Astrocyte (in vitro differentiated cells and primary cell): ENCODE results near the gene PLXNB3. TPM values are rescaled to one million over a fixed set of nuclear protein-coding genes. Genes with fewer than 3 reads are reported as not detected.

ENCODE experiments used
- DNase-seq: peaks from one replicate; pipeline ENCODE4 v3.0.0-alpha.2; 2010; ENCODE audit warnings: low read depth
- FAIRE-seq: peaks from 2 replicates; lab custom pipeline; 2011; peaks lifted over from hg19 to GRCh38; lab: Jason Lieb, UNC
- H2AFZ ChIP-seq: 2 replicates; pipeline ENCODE4 v1.6.0; 2012; ENCODE audit warnings: low read depth, low read length, inconsistent platforms
- H3K27ac ChIP-seq: 2 replicates; pipeline ENCODE4 v1.5.1; 2011; ENCODE audit warnings: low read depth, low read length, inconsistent platforms
- H3K27me3 ChIP-seq: 2 replicates; pipeline ENCODE4 v1.6.0; 2011; ENCODE audit warnings: low read length, inconsistent platforms; ENCODE audit not compliant: insufficient read depth
- H3K36me3 ChIP-seq: 2 replicates; pipeline ENCODE4 v1.5.1; 2011; ENCODE audit warnings: low read length, inconsistent platforms; ENCODE audit not compliant: insufficient read depth
- H3K4me1 ChIP-seq: 2 replicates; pipeline ENCODE4 v1.5.1; 2011; ENCODE audit warnings: low read length, inconsistent platforms; ENCODE audit not compliant: insufficient read depth
- H3K4me2 ChIP-seq: 2 replicates; pipeline ENCODE4 v1.6.0; 2012; ENCODE audit warnings: low read length, inconsistent platforms
- H3K4me3 ChIP-seq: 2 replicates; pipeline ENCODE4 v1.5.1; 2011; ENCODE audit warnings: low read depth, mild to moderate bottlenecking, low read length, inconsistent platforms; ENCODE audit not compliant: insufficient read depth
- H3K79me2 ChIP-seq: 2 replicates; pipeline ENCODE4 v1.6.0; 2012; ENCODE audit warnings: mild to moderate bottlenecking, low read length, inconsistent platforms; ENCODE audit not compliant: insufficient read depth
- H3K9ac ChIP-seq: 2 replicates; pipeline ENCODE4 v1.6.0; 2012; ENCODE audit warnings: mild to moderate bottlenecking, low read length, inconsistent platforms
- H3K9me3 ChIP-seq: 2 replicates; pipeline ENCODE4 v1.5.1; 2012; ENCODE audit warnings: low read depth, mild to moderate bottlenecking, low read length, inconsistent platforms; ENCODE audit not compliant: insufficient read depth
- H4K20me1 ChIP-seq: 2 replicates; pipeline ENCODE4 v1.6.0; 2012; ENCODE audit warnings: low read length, inconsistent platforms; ENCODE audit not compliant: insufficient read depth
- H3K27ac Mint-ChIP-seq: one replicate; pipeline ENCODE4 v1.8.0; 2021; ENCODE audit warnings: mild to moderate bottlenecking, mixed read lengths; ENCODE audit not compliant: unreplicated experiment
- H3K27me3 Mint-ChIP-seq: one replicate; pipeline ENCODE4 v1.8.0; 2021; ENCODE audit warnings: low read depth, mixed read lengths; ENCODE audit not compliant: unreplicated experiment
- H3K36me3 Mint-ChIP-seq: one replicate; pipeline ENCODE4 v1.8.0; 2021; ENCODE audit warnings: low read depth, mixed read lengths; ENCODE audit not compliant: unreplicated experiment
- H3K4me1 Mint-ChIP-seq: one replicate; pipeline ENCODE4 v1.8.0; 2021; ENCODE audit warnings: low read depth, mixed read lengths; ENCODE audit not compliant: unreplicated experiment
- H3K4me3 Mint-ChIP-seq: one replicate; pipeline ENCODE4 v1.8.0; 2021; ENCODE audit warnings: mild to moderate bottlenecking, moderate library complexity, mixed read lengths; ENCODE audit not compliant: unreplicated experiment
- H3K9me3 Mint-ChIP-seq: one replicate; pipeline ENCODE4 v1.8.0; 2021; ENCODE audit warnings: mild to moderate bottlenecking, mixed read lengths; ENCODE audit not compliant: unreplicated experiment
- EZH2 ChIP-seq: IDR thresholded peaks from 2 replicates; pipeline ENCODE4 v1.6.1; 2012; ENCODE audit warnings: mild to moderate bottlenecking, low read length, inconsistent platforms; ENCODE audit not compliant: insufficient read depth
- total RNA-seq: library from RNA; stranded (reverse); gene quantifications from 2 replicates; pipeline ENCODE4 v1.2.1, GENCODE V29; 2021
- TF ChIP-seq, protein P1 (sequence below): IDR thresholded peaks from 2 replicates; pipeline ENCODE4 v1.5.1; 2011; ENCODE audit warnings: low read depth, mild to moderate bottlenecking, inconsistent platforms, low read length, moderate library complexity; ENCODE audit not compliant: insufficient read depth

Gene PLXNB3
- total RNA-seq, 1 donor from 2014 or later, result 5.3 TPM

DNA sequence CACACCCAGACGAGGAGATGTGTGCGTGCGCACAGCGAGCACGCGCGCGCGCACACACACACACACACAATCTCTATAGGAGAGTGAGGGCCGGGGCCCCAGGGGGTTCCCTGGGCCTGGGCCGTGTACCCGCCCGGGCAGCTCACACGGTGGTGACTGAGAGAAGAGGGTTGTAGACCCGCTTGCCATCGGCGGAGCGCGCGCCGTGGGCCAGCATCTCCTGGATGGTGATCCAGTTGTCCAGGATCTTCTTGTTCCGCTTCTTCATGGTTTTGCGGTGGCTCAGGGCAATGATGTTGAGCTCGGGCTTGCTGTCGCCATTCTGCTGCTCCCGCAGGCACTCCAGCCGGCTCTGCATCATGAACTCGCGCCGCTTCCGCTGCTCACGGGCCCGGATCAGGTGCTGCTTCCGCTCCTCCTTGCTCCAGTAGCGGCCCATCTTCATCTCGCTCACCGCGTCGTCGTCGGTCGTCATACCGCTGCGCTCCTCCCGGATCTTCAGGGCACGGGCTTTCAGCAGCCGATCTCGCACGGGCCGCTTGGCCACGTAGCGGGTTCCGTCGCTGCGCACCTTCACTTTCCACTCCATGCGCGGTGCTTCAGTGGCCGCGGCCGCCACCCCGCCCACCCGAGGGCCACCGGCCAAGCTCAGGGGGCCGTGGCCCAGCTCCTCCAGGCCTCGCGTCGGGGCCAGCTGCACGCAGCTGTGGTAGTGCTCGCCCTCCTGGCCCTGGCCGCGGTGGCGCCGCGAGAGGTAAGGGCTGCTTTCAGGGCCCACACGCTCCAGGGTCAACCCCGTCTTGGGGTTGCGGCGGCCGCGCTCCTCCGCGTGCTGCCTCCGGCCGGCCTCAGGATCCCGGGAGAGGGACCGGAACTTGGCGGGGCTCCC lies 39.4 kb downstream of the PLXNB3 start:
- no peak for FAIRE-seq

GRCh38 chrX:153804100-153804595 lies 40.1 kb downstream of the PLXNB3 start:
- Histone ChIP-seq H3K9me3 (no peaks in the 10 kb centered on the region), H3K79me2 (no peaks in the 10 kb centered on the region), H3K4me2 (no peak overlapping the region), H2AFZ (no peak overlapping the region), H4K20me1 (no peaks in the 10 kb centered on the region), H3K4me3 (no peak overlapping the region), H3K36me3 (peaks cover 2% of the 10 kb centered on the region), H3K27ac (no peak overlapping the region), H3K9ac (no peak overlapping the region), H3K27me3 (no peaks in the 10 kb centered on the region), H3K4me1 (no peaks in the 10 kb centered on the region)
- no peak overlapping the region for H3K27ac Mint-ChIP-seq
- no peaks in the 10 kb centered on the region for H3K9me3 Mint-ChIP-seq
- H3K27me3 Mint-ChIP-seq, result peaks cover 2% of the 10 kb centered on the region
- H3K36me3 Mint-ChIP-seq, result peaks cover 3% of the 10 kb centered on the region
- FAIRE-seq, result no peak
- no peak overlapping the region for H3K4me3 Mint-ChIP-seq
- no peak for TF ChIP-seq EZH2
- TF ChIP-seq, protein P1, sequence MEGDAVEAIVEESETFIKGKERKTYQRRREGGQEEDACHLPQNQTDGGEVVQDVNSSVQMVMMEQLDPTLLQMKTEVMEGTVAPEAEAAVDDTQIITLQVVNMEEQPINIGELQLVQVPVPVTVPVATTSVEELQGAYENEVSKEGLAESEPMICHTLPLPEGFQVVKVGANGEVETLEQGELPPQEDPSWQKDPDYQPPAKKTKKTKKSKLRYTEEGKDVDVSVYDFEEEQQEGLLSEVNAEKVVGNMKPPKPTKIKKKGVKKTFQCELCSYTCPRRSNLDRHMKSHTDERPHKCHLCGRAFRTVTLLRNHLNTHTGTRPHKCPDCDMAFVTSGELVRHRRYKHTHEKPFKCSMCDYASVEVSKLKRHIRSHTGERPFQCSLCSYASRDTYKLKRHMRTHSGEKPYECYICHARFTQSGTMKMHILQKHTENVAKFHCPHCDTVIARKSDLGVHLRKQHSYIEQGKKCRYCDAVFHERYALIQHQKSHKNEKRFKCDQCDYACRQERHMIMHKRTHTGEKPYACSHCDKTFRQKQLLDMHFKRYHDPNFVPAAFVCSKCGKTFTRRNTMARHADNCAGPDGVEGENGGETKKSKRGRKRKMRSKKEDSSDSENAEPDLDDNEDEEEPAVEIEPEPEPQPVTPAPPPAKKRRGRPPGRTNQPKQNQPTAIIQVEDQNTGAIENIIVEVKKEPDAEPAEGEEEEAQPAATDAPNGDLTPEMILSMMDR, result no peak
- no peak for DNase-seq
- no peaks in the 10 kb centered on the region for H3K4me1 Mint-ChIP-seq

More for the DNA sequence above, 39.4 kb downstream of the PLXNB3 start:
- Histone ChIP-seq H3K4me3 (no peak overlapping the region), H3K36me3 (peaks cover 2% of the 10 kb centered on the region), H3K4me1 (no peaks in the 10 kb centered on the region), H2AFZ (no peak overlapping the region), H3K27me3 (no peaks in the 10 kb centered on the region), H3K9ac (no peak overlapping the region), H3K9me3 (no peaks in the 10 kb centered on the region), H3K4me2 (no peak overlapping the region), H3K79me2 (no peaks in the 10 kb centered on the region), H3K27ac (no peak overlapping the region), H4K20me1 (no peaks in the 10 kb centered on the region)
- peaks cover 2% of the 10 kb centered on the region for H3K27me3 Mint-ChIP-seq
- peaks cover 3% of the 10 kb centered on the region for H3K36me3 Mint-ChIP-seq
- H3K4me3 Mint-ChIP-seq, result no peak overlapping the region
- H3K4me1 Mint-ChIP-seq, result no peaks in the 10 kb centered on the region
- no peak for DNase-seq
- H3K27ac Mint-ChIP-seq, result no peak overlapping the region
- TF ChIP-seq EZH2, result no peak
- TF ChIP-seq, protein P1, result no peak
- no peaks in the 10 kb centered on the region for H3K9me3 Mint-ChIP-seq

DNA sequence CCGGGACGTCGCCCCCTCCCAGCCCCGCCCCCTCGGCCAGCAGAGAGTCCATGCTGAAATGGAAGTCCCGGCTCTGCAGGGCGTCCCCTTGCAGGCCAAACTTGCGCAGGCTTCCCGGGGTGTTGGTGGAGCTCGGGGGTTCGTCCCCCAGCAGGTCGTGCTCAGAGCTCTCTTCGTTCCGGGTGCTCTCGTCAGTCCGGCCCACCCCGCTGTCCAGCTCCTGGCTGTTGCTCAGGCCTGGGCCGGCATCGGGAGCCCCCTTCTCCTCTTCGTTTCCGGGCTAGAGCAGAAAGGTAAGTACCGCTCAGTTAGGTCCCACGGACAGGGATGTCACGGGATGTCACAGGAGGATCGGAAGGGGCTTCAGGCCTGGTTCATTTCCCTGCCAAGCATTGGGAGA lies 40.6 kb downstream of the PLXNB3 start:
- H3K4me3 ChIP-seq, result no peak overlapping the region
- no peak overlapping the region for H3K4me2 ChIP-seq
- H3K9ac ChIP-seq, result no peak overlapping the region
- H4K20me1 ChIP-seq, result no peaks in the 10 kb centered on the region
- FAIRE-seq (no peak), DNase-seq (no peak)
- no peaks in the 10 kb centered on the region for H3K27me3 ChIP-seq
- H3K4me3 Mint-ChIP-seq, result no peak overlapping the region
- peaks cover 2% of the 10 kb centered on the region for H3K27me3 Mint-ChIP-seq
- H3K27ac Mint-ChIP-seq, result no peak overlapping the region
- H3K9me3 ChIP-seq, result no peaks in the 10 kb centered on the region
- H3K36me3 Mint-ChIP-seq, result peaks cover 3% of the 10 kb centered on the region
- H3K27ac ChIP-seq, result no peak overlapping the region
- H3K4me1 ChIP-seq, result no peaks in the 10 kb centered on the region
- H3K4me1 Mint-ChIP-seq, result no peaks in the 10 kb centered on the region
- no peak overlapping the region for H2AFZ ChIP-seq
- H3K36me3 ChIP-seq, result no peaks in the 10 kb centered on the region
- no peaks in the 10 kb centered on the region for H3K9me3 Mint-ChIP-seq
- TF ChIP-seq EZH2, result no peak
- TF ChIP-seq, protein P1, result no peak
- H3K79me2 ChIP-seq, result no peaks in the 10 kb centered on the region
